HG02642 (cell line): ENCODE data around the gene CPN2.

Source experiments
- ATAC-seq: cut with Tn5 transposase; IDR thresholded peaks from one replicate; pipeline ENCODE4 v1.9.1; 2021; ENCODE audit warnings: mild to moderate bottlenecking; ENCODE audit not compliant: unreplicated experiment, poor library complexity

The CPN2 gene

GRCh38 chr3:194382196-194382891 is 31.2 kb upstream of the CPN2 start:
- ATAC-seq, result no peak

GRCh38 chr3:194381460-194381875 is 30.3 kb upstream of the CPN2 start:
- ATAC-seq, result no peak

GRCh38 chr3:194380326-194380725 is 29.2 kb upstream of the CPN2 start:
- no peak for ATAC-seq

GRCh38 chr3:194379651-194380050 is 28.5 kb upstream of the CPN2 start:
- ATAC-seq, result no peak

GRCh38 chr3:194379231-194379630 is 28.1 kb upstream of the CPN2 start:
- no peak for ATAC-seq

- no peak for ATAC-seq
Observed at GRCh38 chr3:194377708-194378107, 26.6 kb upstream of the CPN2 start.

- no peak for ATAC-seq
Observed at GRCh38 chr3:194376241-194376560, 25.1 kb upstream of the CPN2 start.

- ATAC-seq, result no peak
Observed at GRCh38 chr3:194375473-194376240, 24.5 kb upstream of the CPN2 start.

- ATAC-seq, result no peak
Observed at GRCh38 chr3:194374935-194375334, 23.8 kb upstream of the CPN2 start.

- no peak for ATAC-seq
Observed at GRCh38 chr3:194373899-194374298, 22.8 kb upstream of the CPN2 start.

GRCh38 chr3:194373028-194373427 is 21.9 kb upstream of the CPN2 start:
- ATAC-seq, result no peak

GRCh38 chr3:194370753-194371152 is 19.6 kb upstream of the CPN2 start:
- no peak for ATAC-seq

- no peak for ATAC-seq
Observed at GRCh38 chr3:194369522-194370279, 18.6 kb upstream of the CPN2 start, which contains the start of gene LRRC15. TSS of gene LRRC15 (minus strand) at chr3:194369743. CDS start at chr3:194361043, 8,700 bp downstream.

GRCh38 chr3:194368918-194369317 is 17.8 kb upstream of the CPN2 start:
- no peak for ATAC-seq

GRCh38 chr3:194367992-194368841 is 17.1 kb upstream of the CPN2 start:
- no peak for ATAC-seq

- ATAC-seq, result no peak
Observed at GRCh38 chr3:194365978-194366490, 14.9 kb upstream of the CPN2 start.

GRCh38 chr3:194365526-194365925 is 14.4 kb upstream of the CPN2 start:
- no peak for ATAC-seq

- no peak for ATAC-seq
Observed at GRCh38 chr3:194364652-194365434, 13.7 kb upstream of the CPN2 start.

GRCh38 chr3:194364314-194364651 is 13.2 kb upstream of the CPN2 start:
- no peak for ATAC-seq
